ENCODE measurements around the gene NLGN4X. TPM values are rescaled to one million over a fixed set of nuclear protein-coding genes. Genes with fewer than 3 reads are reported as not detected.

Gene NLGN4X
- polyA plus RNA-seq, 1 of the 3 experiments (the other 2 are of a cell fraction): 0.05 TPM

DNA sequence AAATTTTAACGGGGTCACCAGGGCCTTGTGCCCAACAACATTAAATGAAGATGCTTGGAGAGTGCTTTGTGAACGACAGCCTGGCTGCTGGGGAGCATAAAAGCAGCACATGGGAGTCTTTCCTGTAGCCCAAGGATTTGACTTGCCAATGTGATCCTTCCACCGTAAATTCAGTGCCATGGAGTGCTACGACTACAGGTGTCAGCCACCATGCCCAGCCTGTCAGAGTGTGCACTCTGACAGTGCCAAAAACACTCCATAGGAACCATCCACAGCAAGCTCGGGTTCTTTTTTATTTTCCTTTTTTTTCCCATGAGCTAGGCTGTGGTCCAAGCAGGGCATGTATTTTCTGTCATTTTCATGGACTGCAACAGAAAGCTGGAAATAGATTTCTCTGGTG, 156.9 kb downstream of the NLGN4X start:
- no peaks in the 10 kb centered on the region for H3K9me3 ChIP-seq
- no peaks in the 10 kb centered on the region for H3K79me2 ChIP-seq (ENCODE audit: insufficient read depth)
- 7% methylated on average over 4 of the region's 5 CpGs for WGBS (ENCODE audit: low lambda C conversion rate)
- H3K27ac ChIP-seq (ENCODE audit: low read depth in 2 of 2, low read length in 1 of 2): no peak overlapping the region
- no peak overlapping the region for H3K9ac ChIP-seq
- H3K4me3 ChIP-seq (ENCODE audit: low read depth in 2 of 2, low read length in 1 of 2): no peak overlapping the region
- no peaks in the 10 kb centered on the region for H4K20me1 ChIP-seq (ENCODE audit: insufficient read depth)
- CTCF ChIA-PET: no interaction called here
- H2AFZ ChIP-seq (ENCODE audit: low read depth): no peak overlapping the region
- DNase-seq: no peak
- H3K36me3 ChIP-seq (replicated peaks in 1 of 2; ENCODE audit: control insufficient read depth in 1 of 2, insufficient read depth in 2 of 2, low read length in 1 of 2): no peaks in the 10 kb centered on the region
- POLR2A ChIA-PET: no interaction called here
- H3K27me3 ChIP-seq (ENCODE audit: insufficient read depth): no peaks in the 10 kb centered on the region
- no peaks in the 10 kb centered on the region for H3K4me1 ChIP-seq (ENCODE audit: control insufficient read depth in 1 of 2, insufficient read depth in 2 of 2, low read depth in 1 of 2, low read length in 1 of 2)
- no peaks in the 10 kb centered on the region for H3F3A ChIP-seq (replicated peaks; ENCODE audit: insufficient read depth)
- TF ChIP-seq SMC3 (IDR thresholded peaks at IDR 0.05; ENCODE audit: low read depth, low read length): no peak
- TF ChIP-seq, protein P1, sequence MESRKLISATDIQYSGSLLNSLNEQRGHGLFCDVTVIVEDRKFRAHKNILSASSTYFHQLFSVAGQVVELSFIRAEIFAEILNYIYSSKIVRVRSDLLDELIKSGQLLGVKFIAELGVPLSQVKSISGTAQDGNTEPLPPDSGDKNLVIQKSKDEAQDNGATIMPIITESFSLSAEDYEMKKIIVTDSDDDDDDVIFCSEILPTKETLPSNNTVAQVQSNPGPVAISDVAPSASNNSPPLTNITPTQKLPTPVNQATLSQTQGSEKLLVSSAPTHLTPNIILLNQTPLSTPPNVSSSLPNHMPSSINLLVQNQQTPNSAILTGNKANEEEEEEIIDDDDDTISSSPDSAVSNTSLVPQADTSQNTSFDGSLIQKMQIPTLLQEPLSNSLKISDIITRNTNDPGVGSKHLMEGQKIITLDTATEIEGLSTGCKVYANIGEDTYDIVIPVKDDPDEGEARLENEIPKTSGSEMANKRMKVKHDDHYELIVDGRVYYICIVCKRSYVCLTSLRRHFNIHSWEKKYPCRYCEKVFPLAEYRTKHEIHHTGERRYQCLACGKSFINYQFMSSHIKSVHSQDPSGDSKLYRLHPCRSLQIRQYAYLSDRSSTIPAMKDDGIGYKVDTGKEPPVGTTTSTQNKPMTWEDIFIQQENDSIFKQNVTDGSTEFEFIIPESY (IDR thresholded peaks at IDR 0.05; ENCODE audit: borderline replicate concordance, low read depth): no peak
- TF ChIP-seq NFIC (IDR thresholded peaks at IDR 0.05; ENCODE audit: borderline replicate concordance): no peak
- no peak for TF ChIP-seq FOXM1 (IDR thresholded peaks at IDR 0.05; ENCODE audit: low read depth)
- TF ChIP-seq MXI1 (IDR thresholded peaks at IDR 0.05; ENCODE audit: low read depth, low read length): no peak
- TF ChIP-seq, protein P2, sequence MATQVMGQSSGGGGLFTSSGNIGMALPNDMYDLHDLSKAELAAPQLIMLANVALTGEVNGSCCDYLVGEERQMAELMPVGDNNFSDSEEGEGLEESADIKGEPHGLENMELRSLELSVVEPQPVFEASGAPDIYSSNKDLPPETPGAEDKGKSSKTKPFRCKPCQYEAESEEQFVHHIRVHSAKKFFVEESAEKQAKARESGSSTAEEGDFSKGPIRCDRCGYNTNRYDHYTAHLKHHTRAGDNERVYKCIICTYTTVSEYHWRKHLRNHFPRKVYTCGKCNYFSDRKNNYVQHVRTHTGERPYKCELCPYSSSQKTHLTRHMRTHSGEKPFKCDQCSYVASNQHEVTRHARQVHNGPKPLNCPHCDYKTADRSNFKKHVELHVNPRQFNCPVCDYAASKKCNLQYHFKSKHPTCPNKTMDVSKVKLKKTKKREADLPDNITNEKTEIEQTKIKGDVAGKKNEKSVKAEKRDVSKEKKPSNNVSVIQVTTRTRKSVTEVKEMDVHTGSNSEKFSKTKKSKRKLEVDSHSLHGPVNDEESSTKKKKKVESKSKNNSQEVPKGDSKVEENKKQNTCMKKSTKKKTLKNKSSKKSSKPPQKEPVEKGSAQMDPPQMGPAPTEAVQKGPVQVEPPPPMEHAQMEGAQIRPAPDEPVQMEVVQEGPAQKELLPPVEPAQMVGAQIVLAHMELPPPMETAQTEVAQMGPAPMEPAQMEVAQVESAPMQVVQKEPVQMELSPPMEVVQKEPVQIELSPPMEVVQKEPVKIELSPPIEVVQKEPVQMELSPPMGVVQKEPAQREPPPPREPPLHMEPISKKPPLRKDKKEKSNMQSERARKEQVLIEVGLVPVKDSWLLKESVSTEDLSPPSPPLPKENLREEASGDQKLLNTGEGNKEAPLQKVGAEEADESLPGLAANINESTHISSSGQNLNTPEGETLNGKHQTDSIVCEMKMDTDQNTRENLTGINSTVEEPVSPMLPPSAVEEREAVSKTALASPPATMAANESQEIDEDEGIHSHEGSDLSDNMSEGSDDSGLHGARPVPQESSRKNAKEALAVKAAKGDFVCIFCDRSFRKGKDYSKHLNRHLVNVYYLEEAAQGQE (IDR thresholded peaks at IDR 0.05; ENCODE audit: low read depth, low read length): no peak
- TF ChIP-seq EP300 (IDR thresholded peaks at IDR 0.05; ENCODE audit: borderline replicate concordance in 1 of 2, low read depth in 1 of 2, low read length in 1 of 2): no peak
- TF ChIP-seq SIN3A (IDR thresholded peaks at IDR 0.05; ENCODE audit: borderline replicate concordance, low read depth, low read length): no peak
- TF ChIP-seq, protein P3, sequence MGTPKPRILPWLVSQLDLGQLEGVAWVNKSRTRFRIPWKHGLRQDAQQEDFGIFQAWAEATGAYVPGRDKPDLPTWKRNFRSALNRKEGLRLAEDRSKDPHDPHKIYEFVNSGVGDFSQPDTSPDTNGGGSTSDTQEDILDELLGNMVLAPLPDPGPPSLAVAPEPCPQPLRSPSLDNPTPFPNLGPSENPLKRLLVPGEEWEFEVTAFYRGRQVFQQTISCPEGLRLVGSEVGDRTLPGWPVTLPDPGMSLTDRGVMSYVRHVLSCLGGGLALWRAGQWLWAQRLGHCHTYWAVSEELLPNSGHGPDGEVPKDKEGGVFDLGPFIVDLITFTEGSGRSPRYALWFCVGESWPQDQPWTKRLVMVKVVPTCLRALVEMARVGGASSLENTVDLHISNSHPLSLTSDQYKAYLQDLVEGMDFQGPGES (IDR thresholded peaks at IDR 0.05; ENCODE audit: low read depth, low read length): no peak
- TF ChIP-seq TEAD4 (IDR thresholded peaks at IDR 0.05; ENCODE audit: borderline replicate concordance, insufficient read depth): no peak
- no peak for TF ChIP-seq GATA2 (CRISPR knock-in tag; IDR thresholded peaks at IDR 0.05)
- TF ChIP-seq, protein P4, sequence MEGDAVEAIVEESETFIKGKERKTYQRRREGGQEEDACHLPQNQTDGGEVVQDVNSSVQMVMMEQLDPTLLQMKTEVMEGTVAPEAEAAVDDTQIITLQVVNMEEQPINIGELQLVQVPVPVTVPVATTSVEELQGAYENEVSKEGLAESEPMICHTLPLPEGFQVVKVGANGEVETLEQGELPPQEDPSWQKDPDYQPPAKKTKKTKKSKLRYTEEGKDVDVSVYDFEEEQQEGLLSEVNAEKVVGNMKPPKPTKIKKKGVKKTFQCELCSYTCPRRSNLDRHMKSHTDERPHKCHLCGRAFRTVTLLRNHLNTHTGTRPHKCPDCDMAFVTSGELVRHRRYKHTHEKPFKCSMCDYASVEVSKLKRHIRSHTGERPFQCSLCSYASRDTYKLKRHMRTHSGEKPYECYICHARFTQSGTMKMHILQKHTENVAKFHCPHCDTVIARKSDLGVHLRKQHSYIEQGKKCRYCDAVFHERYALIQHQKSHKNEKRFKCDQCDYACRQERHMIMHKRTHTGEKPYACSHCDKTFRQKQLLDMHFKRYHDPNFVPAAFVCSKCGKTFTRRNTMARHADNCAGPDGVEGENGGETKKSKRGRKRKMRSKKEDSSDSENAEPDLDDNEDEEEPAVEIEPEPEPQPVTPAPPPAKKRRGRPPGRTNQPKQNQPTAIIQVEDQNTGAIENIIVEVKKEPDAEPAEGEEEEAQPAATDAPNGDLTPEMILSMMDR (IDR thresholded peaks at IDR 0.05): no peak
- no peak for TF ChIP-seq GABPA (IDR thresholded peaks at IDR 0.05; ENCODE audit: low read depth)
- TF ChIP-seq, protein P5, sequence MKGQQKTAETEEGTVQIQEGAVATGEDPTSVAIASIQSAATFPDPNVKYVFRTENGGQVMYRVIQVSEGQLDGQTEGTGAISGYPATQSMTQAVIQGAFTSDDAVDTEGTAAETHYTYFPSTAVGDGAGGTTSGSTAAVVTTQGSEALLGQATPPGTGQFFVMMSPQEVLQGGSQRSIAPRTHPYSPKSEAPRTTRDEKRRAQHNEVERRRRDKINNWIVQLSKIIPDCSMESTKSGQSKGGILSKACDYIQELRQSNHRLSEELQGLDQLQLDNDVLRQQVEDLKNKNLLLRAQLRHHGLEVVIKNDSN (IDR thresholded peaks at IDR 0.05; ENCODE audit: borderline replicate concordance, low read depth): no peak
- TF ChIP-seq TCF12 (IDR thresholded peaks at IDR 0.05): no peak
- TF ChIP-seq, protein P6, sequence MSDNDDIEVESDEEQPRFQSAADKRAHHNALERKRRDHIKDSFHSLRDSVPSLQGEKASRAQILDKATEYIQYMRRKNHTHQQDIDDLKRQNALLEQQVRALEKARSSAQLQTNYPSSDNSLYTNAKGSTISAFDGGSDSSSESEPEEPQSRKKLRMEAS (IDR thresholded peaks at IDR 0.05; ENCODE audit: low read depth): no peak
- TF ChIP-seq RAD21 (IDR thresholded peaks at IDR 0.05; ENCODE audit: low read length): no peak
- TF ChIP-seq RFX5 (IDR thresholded peaks at IDR 0.05; ENCODE audit: low read length): no peak
- TF ChIP-seq, protein P7, sequence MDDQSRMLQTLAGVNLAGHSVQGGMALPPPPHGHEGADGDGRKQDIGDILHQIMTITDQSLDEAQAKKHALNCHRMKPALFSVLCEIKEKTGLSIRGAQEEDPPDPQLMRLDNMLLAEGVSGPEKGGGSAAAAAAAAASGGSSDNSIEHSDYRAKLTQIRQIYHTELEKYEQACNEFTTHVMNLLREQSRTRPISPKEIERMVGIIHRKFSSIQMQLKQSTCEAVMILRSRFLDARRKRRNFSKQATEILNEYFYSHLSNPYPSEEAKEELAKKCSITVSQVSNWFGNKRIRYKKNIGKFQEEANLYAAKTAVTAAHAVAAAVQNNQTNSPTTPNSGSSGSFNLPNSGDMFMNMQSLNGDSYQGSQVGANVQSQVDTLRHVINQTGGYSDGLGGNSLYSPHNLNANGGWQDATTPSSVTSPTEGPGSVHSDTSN (IDR thresholded peaks at IDR 0.05): no peak
- no peak for TF ChIP-seq MEF2A (IDR thresholded peaks at IDR 0.05; ENCODE audit: borderline replicate concordance, low read depth)
- H3K9me2 ChIP-seq: no peaks in the 10 kb centered on the region
- H3K4me2 ChIP-seq: no peak overlapping the region

Measured in SK-N-SH (cell line).